ENCODE data around the gene ZNF248. TPM values are rescaled to one million over a fixed set of nuclear protein-coding genes. Genes with fewer than 3 reads are reported as not detected.
"Not testable (repeated sequence)": the region's sequence is repeated elsewhere in the genome, so short reads cannot be mapped to it uniquely, and the experiment has no call there.

The ZNF248 gene
- total RNA-seq, 1 experiment from 2014 or later: 5.5 TPM

DNA sequence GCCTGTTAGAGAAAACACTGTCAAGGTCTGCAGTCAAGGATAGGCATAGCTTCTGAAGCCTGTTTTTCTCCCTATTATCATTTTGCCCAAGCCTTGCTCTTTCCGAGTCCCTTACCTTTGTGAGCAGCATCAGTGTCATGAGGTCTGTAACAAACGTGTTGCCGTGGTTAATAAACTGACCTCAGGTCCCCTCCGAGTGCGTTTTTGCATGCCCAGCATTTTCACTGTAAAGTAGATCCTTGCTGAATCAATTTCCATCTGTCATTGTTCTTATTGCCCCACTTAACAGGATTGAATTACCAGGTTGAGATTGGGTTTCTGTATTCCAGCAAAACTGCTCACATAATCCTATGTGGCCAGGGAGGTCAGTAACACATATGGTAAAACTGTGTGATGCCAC lies 110.3 kb downstream of the ZNF248 start:
- DNase-seq (ENCODE audit: low read depth): no peak

DNA sequence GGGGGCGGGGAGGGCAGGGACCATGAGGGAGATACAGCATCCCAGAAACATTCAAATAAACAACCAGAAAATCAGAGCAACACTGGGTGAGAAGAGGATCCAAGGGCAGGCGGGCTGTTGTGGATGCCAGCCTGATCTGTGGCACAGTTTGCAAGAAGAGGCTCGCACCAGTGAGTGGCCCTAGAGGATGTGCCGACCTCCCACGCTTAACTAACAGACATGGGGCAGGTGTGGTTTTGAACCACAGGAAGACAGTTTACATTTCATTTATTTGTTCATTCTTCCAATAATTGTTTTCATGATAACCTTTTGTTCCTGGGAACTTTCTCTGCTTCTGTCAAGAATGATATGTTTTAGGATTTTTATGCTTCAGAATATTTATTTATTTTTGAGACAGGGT lies 115.6 kb downstream of the ZNF248 start:
- no peak for DNase-seq (ENCODE audit: low read depth)

DNA sequence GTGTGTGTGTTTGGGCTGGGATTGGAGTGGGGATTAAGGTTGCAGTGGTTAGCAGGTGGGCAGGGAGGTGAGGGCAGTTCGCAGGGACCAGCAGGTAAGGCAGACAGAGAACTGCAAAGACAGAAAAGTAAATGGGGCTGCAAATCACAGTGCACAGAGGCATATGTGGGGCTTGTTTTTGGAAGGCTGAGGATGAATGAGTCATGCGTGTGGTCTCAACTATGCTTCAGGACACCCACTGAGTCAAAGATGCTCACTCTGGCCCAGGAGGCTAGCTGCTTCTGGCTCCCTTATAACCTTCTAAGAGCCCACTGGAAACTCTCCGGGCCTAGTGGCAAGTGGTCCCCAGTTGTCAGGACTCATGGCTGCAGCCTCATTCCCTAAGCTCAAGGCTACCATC lies 118.2 kb downstream of the ZNF248 start:
- peak; percentile 28 for DNase-seq (ENCODE audit: low read depth)

DNA sequence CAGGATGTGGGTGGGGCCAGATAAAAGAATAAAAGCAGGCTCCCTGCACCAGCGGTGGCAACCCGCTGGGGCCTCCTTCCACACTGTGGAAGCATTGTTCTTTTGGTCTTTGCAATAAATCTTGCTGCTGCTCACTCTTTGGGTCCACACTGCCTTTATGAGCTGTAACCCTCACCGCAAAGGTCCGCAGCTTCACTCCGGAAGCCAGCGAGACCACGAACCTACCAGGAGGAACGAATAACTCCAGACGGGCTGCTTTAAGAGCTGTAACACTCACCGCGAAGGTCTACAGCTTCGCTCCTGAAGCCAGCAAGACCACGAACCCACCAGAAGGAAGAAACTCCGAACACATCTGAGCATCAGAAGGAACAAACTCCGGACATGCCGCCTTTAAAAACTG lies 119.2 kb downstream of the ZNF248 start:
- not testable (repeated sequence) for DNase-seq (ENCODE audit: low read depth)

DNA sequence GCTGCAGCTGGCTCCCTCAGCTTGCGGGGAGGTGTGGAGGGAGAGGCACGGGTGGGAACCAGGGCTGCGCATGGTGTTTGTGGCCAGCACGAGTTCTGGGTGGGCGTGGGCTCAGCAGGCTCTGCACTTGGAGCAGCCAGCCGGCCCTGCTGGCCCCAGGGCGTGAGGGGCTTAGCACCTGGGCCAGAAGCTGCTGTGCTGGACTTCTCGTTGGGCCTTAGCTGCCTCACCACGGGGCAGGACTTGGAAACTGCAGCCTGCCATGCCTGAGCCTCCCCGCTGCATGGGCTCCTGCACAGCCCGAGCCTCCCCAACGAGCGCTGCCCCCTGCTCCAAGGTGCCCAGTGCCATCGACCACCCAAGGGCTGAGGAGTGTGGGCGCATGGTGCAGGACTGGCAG lies 120.1 kb downstream of the ZNF248 start:
- no peak for DNase-seq (ENCODE audit: low read depth)

DNA sequence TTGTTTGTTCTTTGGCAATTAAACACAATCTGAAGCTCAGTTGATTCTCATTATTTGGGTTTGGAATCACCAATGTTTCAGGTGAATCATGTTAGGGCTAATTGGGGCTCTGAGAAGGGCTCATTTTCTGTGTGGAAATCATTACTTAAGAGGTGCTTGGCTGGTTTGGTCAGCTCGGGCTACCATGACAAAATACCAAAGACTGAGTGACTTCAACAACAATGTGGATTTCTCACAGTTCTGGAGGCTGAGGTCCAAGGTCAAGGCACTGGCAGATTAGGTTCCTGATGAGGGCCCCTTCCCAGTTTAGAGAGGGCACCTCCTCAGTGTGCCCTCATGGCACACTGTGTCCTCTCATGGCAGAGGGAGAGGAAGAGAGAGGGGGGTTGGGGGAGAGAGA lies 121.3 kb downstream of the ZNF248 start:
- DNase-seq (ENCODE audit: low read depth): no peak

DNA sequence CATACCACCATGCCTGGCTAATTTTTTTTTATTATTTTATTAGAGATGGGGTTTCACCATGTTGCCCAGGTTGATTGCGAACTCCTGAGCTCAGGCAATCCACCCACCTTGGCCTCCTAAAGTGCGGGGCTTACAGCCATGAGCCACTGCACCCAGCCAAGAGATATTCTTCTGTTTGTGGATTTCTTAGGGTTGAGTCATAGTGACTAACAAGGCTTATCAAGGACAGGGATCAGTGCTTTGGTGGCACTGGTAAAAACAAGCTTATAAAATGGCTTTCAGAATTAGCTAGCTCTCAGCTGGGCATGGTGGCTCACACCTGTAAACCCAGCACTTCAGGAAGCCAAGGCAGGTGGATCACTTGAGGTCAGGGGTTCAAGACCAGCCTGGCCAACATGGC lies 122.4 kb downstream of the ZNF248 start:
- DNase-seq (ENCODE audit: low read depth): peak; percentile 65

Other genes starting within 250 kb of the ZNF248 start
- gene ZNF25, start 119.0 kb upstream of the ZNF248 start, total RNA-seq (2014; rRNA removed; shearing (Covaris generic)): 2.6 and 2.8 TPM in 2 replicates
- 15.8 and 15.9 TPM in 2 replicates for gene ZNF33A, start 153.1 kb upstream of the ZNF248 start, total RNA-seq (2014; rRNA removed; shearing (Covaris generic))
- gene ZNF37A, start 236.7 kb upstream of the ZNF248 start, total RNA-seq (2014; rRNA removed; shearing (Covaris generic)): 11.5 and 13.6 TPM in 2 replicates

Data from HT1080 (cell line).